Panc1 (cell line): ENCODE results near the gene HNRNPR. TPM values are rescaled to one million over a fixed set of nuclear protein-coding genes. Genes with fewer than 3 reads are reported as not detected.
A peak's percentile ranks its signal among the peaks of the same experiment; 100 is the strongest.

Source experiments
- ATAC-seq: fragments of 200-7000 bp; cut with Tn5 transposase; 2 replicates; pipeline ENCODE4 v1.9.1; 2020; ENCODE audit warnings: mild to moderate bottlenecking, moderate library complexity
- BruUV-seq: library from RNA; stranded (reverse); fragments of 400-500 nt; replicated peaks from 2 replicates; lab custom pipeline; 2021; lab: Mats Ljungman, UMichigan
- CTCF ChIA-PET: fragments of 300-600 bp; sonication (Branson Sonifier 250); formaldehyde crosslinking; loops from one replicate; lab custom pipeline; 2022; ENCODE audit warnings: antibody characterized with exemption; lab: Charles Lee
- POLR2A ChIA-PET: fragments of 300-600 bp; sonication (Branson Sonifier 250); formaldehyde crosslinking; loops from one replicate; lab custom pipeline; 2022; ENCODE audit warnings: antibody characterized with exemption; lab: Charles Lee
- DNase-seq: peaks from one replicate; pipeline ENCODE4 v3.0.0-alpha.2; 2010; ENCODE audit warnings: low read depth, low spot score
- H3K27ac ChIP-seq: 2 replicates; pipeline ENCODE4 v1.5.1; 2011; ENCODE audit warnings: mild to moderate bottlenecking, low read length, inconsistent platforms
- H3K27me3 ChIP-seq: fragments of 200-500 bp; sonication (Bioruptor generic); 2 replicates; pipeline ENCODE4 v1.6.0; 2014; ENCODE audit warnings: low read length, inconsistent platforms; ENCODE audit not compliant: control insufficient read depth, insufficient read depth
- H3K36me3 ChIP-seq: fragments of 200-500 bp; sonication (Bioruptor generic); 2 replicates; pipeline ENCODE4 v1.5.1; 2014; ENCODE audit warnings: inconsistent platforms, mild to moderate bottlenecking, low read length, moderate library complexity; ENCODE audit not compliant: control insufficient read depth, insufficient read depth
- H3K4me1 ChIP-seq: 2 replicates; pipeline ENCODE4 v1.5.1; 2011; ENCODE audit warnings: inconsistent platforms, mild to moderate bottlenecking, low read length, moderate library complexity; ENCODE audit not compliant: control insufficient read depth, insufficient read depth
- H3K4me3 ChIP-seq, 2 experiments: 2 replicates each; pipeline ENCODE4 v1.5.1; 2011 to 2012; ENCODE audit warnings: low read depth in 2 of 2, low read length in 2 of 2, mild to moderate bottlenecking in 2 of 2, inconsistent platforms in 1 of 2, moderate library complexity in 1 of 2
- H3K9me3 ChIP-seq: fragments of 200-500 bp; sonication (Bioruptor generic); 2 replicates; pipeline ENCODE4 v1.5.1; 2014; ENCODE audit warnings: low read depth, mild to moderate bottlenecking, inconsistent platforms, low read length, moderate library complexity; ENCODE audit not compliant: control insufficient read depth, insufficient read depth
- CTCF ChIP-seq: fragments of 450-650 bp; IDR thresholded peaks from 2 replicates; pipeline ENCODE4 v1.5.1; 2017; ENCODE audit warnings: mild to moderate bottlenecking
- POLR2AphosphoS5 ChIP-seq: IDR thresholded peaks from 2 replicates; pipeline ENCODE4 v1.6.1; 2012; ENCODE audit warnings: mild to moderate bottlenecking, low read depth, low read length, moderate library complexity
- REST ChIP-seq, 2 experiments: IDR thresholded peaks; 2 replicates each; pipeline ENCODE4 v1.6.1; 2011 to 2012; ENCODE audit warnings: low read depth in 2 of 2, control low read depth in 1 of 2, low read length in 1 of 2, mild to moderate bottlenecking in 1 of 2, moderate library complexity in 1 of 2; ENCODE audit not compliant: insufficient read depth in 1 of 2
- SIN3A ChIP-seq: IDR thresholded peaks from 2 replicates; pipeline ENCODE4 v1.6.1; 2012; ENCODE audit warnings: low read depth, mild to moderate bottlenecking, low read length, moderate library complexity, borderline replicate concordance; ENCODE audit not compliant: insufficient read depth
- TCF7L2 ChIP-seq: IDR thresholded peaks from 2 replicates; pipeline ENCODE4 v1.6.1; 2011; ENCODE audit warnings: mild to moderate bottlenecking, low read depth, low read length, inconsistent platforms
- in situ Hi-C: cut with HindIII; loops from 2 replicates; pipeline ENCODE4 v1.10.0; 2016; ENCODE audit warnings: low sequenced_read_pairs, low pct_unique_long_range_greater_than_20kb
- intact Hi-C: fragments of 100-400 bp; cut with micrococcal nuclease; formaldehyde crosslinking; loops from one replicate; pipeline ENCODE4 v1.10.0; 2022; ENCODE audit not compliant: unreplicated experiment
- total RNA-seq: library from RNA; stranded (reverse); gene quantifications from one replicate; pipeline ENCODE4 v1.2.1, GENCODE V29; 2021; ENCODE audit not compliant: unreplicated experiment

The HNRNPR gene
- total RNA-seq, 1 experiment from 2014 or later = 173 TPM

GRCh38 chr1:23344987-23345472 lies 946 bp upstream of the HNRNPR start:
- H3K27ac ChIP-seq = peak overlapping the region; percentile 100
- BruUV-seq = TSS peak; percentile 95
- peaks cover 10% of the 10 kb centered on the region for H3K36me3 ChIP-seq
- in situ Hi-C loops = no loop called here
- no peaks in the 10 kb centered on the region for H3K27me3 ChIP-seq
- ATAC-seq (no peak), DNase-seq (no peak)
- no peaks in the 10 kb centered on the region for H3K9me3 ChIP-seq
- CTCF ChIA-PET = interaction anchor here (0.5 to 2.0 kb wide), 3 partner anchors 12 to 79 kb away, joined by 3 to 9 read pairs (median 3); no protein-coding TSS in a partner anchor
- H3K4me3 ChIP-seq = peak overlapping the region; percentile 81 to 94
- POLR2A ChIA-PET = interaction anchor here (0.6 to 1.7 kb wide), 7 partner anchors 17 to 186 kb away, joined by 3 to 8 read pairs (median 4); partner anchors contain the start of gene E2F2
- intact Hi-C loops = loop anchor here (2.0 kb wide), 1 partner anchor 60 kb away; no protein-coding TSS in a partner anchor
- H3K4me1 ChIP-seq = peaks cover 19% of the 10 kb centered on the region
- no peak for TF ChIP-seq CTCF
- TF ChIP-seq TCF7L2 = no peak

GRCh38 chr1:23343221-23344110 lies 618 bp downstream of the HNRNPR start:
- no TSS peak for BruUV-seq

GRCh38 chr1:23341931-23342692 lies 2.0 kb downstream of the HNRNPR start:
- Histone ChIP-seq H3K9me3 (no peaks in the 10 kb centered on the region), H3K36me3 (peaks cover 16% of the 10 kb centered on the region), H3K27me3 (no peaks in the 10 kb centered on the region), H3K4me1 (peaks cover 40% of the 10 kb centered on the region), H3K27ac (peak overlapping the region; percentile 100), H3K4me3 (peak overlapping the region; percentile 77 to 94)
- TF ChIP-seq REST (IDR thresholded peaks at IDR 0.05; ENCODE audit: insufficient read depth in 1 of 2, low read depth in 2 of 2, low read length in 1 of 2) = no peak
- no peak for TF ChIP-seq TCF7L2
- TF ChIP-seq CTCF = no peak
- TF ChIP-seq SIN3A = no peak
- TF ChIP-seq POLR2AphosphoS5 = no peak
- in situ Hi-C loops = no loop called here
- DNase-seq (no peak), ATAC-seq (no peak)
- ChIA-PET POLR2A (no interaction called here), CTCF (no interaction called here)
- intact Hi-C loops = no loop called here
- no TSS peak for BruUV-seq

More at GRCh38 chr1:23343221-23344110, 618 bp downstream of the HNRNPR start:
- peak overlapping the region; percentile 100 for H3K27ac ChIP-seq
- peak; percentile 65 for ATAC-seq
- POLR2A ChIA-PET = interaction anchor here (0.6 to 1.7 kb wide), 4 partner anchors 25 to 82 kb away, joined by 3 to 6 read pairs (median 5); no protein-coding TSS in a partner anchor
- peak; percentile 37; the same call in 1 of the 2 replicates for TF ChIP-seq POLR2AphosphoS5
- no peak for TF ChIP-seq TCF7L2
- in situ Hi-C loops (no loop called here), intact Hi-C loops (loop anchor here (2.0 kb wide), 1 partner anchor 61 kb away; no protein-coding TSS in a partner anchor)
- peaks cover 34% of the 10 kb centered on the region for H3K4me1 ChIP-seq
- peaks cover 10% of the 10 kb centered on the region for H3K36me3 ChIP-seq
- H3K27me3 ChIP-seq = no peaks in the 10 kb centered on the region
- DNase-seq = peak; percentile 43
- H3K4me3 ChIP-seq = peak overlapping the region; percentile 77 to 94
- CTCF ChIA-PET = interaction anchor here (0.8 to 2.0 kb wide), 3 partner anchors 24 to 196 kb away, joined by 3 to 9 read pairs (median 3); no protein-coding TSS in a partner anchor
- no peaks in the 10 kb centered on the region for H3K9me3 ChIP-seq
